ENCODE results near the gene UBAC2.

The UBAC2 gene

DNA sequence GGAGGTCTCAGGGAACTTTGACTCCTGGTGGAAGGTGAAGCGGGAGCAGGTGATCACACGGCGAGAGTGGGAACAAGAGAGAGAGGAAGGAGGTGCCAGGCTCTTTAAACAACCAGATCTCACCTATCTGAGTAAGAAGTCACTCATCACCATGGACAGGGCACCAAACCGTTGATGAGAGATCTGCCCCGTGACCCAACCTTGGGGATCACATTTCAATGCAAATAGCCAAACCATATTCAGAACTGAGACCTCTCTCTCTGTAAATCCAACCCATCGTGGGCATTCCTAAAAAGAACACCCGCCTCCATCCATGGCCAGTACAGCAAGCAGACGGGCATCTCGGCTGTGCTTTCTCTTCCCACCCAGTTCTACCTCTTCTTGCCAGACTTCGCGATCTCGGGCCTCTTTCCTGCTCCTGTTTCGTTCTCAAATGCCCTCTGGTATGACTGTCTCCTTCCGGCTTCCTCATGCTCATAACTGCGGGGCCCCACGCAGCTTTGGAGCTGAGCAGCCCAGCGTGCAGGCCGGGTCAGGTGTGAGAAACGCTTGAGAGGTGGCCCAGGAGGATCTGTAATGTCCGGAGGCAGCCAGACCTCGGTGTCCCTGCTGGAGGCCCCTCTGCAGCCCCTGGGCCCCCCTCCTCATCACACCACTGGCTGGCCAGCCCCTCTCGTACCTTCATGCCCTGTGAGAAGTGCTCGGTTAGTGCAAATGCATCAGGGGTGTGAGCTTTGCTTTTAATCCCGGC, 203.5 kb downstream of the UBAC2 start:
- DNase-seq = peak; percentile 63

DNA sequence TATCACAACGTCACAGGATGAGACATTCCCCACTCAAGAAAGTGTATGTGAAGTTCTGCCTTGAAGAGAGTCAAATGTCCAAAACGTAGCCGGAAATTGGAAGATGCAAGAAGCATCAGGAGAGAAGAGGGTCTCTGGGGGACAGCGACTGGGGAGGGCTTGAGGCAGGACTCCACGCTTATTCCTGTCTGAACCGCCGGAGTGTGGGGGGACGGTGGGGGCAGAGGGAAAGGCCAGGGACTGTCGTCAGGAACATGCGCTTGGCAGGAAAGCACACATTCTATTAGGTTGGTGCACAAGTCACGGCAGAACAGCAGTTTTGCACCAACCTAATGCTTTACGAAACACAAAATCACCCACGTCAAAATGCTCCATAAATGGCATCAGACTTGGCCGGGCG, 205.3 kb downstream of the UBAC2 start:
- DNase-seq = peak; percentile 33

DNA sequence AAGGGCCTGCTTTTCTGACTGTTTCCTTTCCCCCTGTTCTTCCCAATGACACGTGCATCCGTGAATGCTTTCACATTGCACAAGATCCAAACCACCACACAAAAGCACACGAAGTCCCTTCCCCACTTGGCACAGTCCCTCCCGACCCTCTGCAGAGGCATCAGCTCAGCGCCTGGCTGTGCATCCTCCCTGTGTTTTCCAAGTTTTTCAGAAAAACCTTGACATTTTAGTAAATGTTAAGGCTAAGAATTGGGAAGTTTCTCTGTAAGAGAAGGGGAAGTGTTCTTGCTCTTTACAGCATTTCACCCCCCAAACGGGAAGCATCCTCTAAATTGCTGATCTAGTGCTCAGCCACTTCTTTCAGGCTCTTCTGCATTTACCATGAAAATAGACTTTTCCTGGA, 206.1 kb downstream of the UBAC2 start:
- peak; percentile 21 for DNase-seq

DNA sequence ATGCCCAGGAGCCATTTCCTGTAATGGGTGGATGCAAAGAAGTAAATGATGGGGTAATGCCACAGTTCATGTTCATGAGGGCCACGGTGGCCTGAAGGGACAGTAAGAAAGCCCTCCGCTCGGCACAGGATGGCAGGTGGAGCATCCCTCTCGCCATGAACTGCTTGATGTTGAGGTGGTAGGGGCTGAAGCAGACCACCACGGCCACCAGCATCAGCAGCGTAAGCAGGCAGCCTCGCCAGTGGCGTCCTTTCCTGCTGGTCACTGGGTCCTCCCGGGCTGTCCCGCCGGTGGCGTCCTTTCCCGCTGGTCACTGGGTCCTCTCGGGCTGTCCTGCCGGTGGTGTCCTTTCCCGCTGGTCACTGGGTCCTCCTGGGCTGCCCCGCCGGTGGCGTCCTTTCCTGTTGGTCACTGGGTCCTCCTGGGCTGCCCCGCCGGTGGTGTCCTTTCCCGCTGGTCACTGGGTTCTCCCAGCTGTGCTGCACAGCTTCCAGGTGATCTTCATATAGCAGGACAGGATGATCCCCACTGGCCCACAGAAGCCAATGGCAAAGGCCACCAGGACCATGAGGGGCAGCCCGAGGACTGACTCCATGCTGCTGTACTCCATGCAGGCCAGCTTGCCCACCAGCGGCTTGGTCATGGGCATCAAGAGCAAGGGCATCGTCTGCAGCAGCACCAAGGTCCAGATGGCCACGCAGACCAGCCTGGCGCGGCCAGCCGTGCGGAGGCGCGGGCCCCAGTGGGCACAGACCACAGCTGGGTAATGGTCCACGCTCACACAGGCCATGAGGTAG, 207.4 kb downstream of the UBAC2 start:
- peak; percentile 38 for DNase-seq

DNA sequence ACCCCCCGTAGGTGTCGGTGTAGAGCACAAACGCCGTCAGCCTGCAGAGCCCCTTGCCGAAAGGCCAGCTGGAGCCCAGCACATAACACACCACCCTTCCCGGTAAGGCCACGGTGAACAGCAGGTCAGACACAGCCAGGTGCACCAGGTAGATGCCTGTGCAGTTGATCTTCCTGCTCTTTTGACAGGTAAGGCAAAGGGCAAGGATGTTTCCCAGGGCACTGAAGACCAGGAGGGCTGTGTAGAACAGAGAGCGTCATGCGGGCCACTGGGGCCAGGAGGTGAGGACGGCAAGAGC, 208.0 kb downstream of the UBAC2 start:
- DNase-seq = peak; percentile 56

DNA sequence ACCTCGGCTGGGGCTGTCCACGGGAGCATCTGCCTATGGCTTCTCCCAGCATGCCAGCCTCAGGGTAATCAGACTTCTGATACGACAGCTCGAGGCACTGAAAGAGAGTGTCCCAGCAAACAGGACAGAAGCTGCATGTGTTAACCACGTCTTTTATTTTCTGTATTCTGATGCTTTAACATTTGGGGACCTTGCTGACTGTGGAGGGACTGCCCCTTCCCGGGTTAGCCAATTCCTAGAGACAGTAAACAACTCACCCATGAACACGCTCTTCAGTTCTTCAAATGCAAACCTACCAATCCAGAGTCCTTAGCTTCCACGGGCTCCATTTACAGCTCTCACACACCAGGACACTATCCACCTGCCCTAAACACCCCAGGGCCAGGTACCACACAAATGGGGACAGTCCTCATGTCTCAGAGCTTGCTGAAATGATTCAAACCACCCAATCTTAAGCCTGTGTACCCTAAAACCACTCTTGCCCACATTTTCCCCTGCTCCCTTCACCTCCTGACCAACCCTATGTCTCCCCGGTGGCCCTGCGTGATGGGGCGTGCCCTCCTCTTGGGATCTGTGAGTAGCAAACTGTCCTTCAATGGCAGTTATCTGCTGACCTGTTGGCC, 208.9 kb downstream of the UBAC2 start:
- DNase-seq = peak; percentile 17

DNA sequence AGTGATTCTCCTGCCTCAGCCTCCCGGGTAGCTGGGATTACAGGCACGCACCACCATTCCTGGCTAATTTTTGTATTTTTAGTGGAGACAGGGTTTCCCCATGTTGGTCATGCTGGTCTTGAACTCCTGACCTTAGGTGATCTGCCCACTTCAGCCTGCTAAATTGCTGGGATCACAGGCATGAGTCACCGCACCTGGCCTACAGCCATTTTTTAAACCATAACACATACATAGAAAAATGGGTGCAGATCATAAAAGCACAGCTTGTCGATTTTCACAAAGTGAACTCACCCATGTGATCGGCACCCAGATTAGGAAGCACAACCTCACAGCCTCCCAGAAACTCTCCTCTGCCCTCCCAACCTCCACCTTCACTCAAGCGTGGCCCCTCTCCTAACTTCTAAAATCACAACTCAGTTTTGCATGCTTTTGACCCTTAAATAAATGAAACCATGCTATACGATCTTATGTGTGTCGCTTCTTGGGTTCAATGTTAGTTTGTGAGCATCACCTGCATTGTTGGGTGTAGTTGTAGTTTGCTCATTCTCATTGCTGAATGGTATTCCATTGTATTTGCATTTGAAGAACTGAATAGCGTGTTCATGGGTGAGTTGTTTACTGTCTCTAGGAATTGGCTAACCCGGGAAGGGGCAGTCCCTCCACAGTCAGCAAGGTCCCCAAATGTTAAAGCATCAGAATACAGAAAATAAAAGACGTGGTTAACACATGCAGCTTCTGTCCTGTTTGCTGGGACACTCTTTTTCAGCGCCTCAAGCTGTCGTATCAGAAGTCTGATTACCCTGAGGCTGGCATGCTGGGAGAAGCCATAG, 210.2 kb downstream of the UBAC2 start:
- DNase-seq = peak; percentile 14

DNA sequence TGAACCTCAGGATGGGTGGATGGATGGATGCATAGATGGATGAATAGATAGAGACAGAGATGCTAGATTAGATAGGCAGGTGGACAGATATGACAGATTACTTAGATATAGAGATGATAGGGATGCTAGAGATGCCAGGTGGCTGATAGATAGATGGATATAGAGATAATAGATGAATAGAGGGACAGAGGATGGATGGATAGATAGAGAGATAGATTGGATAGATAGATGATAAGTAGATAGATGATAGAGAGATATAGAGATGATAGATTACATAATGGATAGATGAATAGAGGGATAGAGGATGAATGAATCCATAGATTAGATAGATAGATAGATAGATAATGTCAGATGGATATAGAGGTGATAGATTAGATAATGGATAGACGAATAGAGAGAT, 212.2 kb downstream of the UBAC2 start:
- DNase-seq = no peak

DNA sequence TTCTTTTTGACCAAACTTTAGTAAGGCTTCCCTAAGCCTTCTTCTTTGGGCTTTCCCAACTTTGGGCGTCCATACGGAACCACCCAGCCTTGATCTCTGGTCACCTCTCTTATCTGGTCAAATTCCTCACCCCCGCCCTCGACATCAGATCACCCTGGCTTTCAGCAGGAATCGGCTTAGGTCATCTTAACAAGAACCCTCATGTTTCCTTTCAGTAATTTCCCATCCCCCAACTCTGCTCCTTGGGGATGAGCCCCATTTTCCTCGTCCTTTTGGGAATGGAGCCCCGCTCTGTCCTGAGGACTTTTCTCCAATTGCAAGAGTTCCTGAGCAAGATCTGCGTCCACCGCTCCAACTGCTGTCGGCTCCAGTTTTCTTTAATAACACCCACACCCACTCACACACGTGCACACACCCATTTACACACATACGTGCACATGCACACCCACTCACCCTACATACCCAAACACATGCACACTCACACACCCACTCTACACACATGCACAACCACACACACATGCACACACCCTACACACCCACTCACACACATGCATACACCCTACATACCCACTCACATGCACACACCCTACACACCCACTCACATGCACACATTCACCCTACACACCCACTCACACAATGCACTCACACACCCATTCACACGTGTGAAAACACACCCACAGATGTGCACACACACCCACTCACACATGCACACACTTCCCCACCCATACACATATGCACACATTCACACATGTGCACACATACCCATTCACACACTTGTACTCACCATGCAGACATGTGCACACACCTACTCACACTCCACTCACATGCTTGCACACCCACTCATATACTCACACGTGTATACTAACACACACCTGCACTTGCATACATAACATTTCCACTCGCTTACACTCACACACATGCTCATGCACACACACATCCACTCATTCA, 213.7 kb downstream of the UBAC2 start:
- peak; percentile 44 for DNase-seq

DNA sequence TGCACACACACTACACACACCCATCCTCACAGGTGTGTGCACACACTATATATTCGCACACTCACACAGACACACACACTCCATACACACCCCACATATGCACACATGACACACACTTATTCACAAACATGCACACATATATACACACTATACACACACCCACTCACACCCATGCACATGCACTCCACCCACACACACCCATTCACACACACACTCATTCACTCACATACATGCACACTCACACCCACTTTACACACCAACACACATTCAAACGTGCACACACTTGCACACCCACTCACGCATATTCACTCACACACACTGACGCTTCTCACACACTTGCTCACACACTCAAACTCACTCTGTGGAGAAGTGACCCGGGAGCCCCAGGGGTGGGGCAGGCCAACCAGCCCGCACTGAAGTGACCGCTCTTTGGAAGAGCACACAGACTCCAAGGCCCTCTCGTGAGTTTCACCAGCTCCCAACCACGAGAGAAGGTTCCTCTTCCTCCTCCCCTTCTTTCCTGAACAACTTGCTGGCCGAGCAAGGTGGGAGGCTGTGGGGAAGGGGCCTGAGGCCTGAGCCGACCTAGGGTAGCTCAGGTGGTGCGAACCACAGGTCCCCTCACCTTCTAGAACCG, 214.5 kb downstream of the UBAC2 start:
- peak; percentile 50 for DNase-seq

DNA sequence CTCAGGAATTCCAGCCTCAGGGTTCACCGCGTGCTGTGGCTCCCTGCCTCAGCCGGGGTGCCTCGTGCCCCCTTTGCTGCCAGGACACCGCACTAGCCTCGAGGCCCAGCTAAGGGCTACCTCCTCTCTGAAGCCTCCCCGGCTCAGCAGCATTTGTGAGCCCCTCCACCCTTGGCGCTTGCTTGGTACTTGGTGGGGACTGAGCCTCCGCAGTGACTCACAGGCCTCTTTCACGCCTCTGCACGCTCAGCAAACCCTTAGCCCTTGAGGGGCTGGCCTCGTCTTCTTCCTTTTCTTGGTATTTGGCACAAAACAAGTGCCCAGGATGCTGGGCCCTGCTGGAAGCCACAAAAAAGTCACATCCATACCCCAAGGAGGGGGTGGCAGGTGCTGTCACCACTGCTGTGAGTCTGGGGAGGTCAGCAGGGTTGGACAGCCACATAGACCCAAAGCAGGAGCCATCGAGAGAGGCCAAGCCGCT, 215.2 kb downstream of the UBAC2 start:
- DNase-seq = peak; percentile 61

DNA sequence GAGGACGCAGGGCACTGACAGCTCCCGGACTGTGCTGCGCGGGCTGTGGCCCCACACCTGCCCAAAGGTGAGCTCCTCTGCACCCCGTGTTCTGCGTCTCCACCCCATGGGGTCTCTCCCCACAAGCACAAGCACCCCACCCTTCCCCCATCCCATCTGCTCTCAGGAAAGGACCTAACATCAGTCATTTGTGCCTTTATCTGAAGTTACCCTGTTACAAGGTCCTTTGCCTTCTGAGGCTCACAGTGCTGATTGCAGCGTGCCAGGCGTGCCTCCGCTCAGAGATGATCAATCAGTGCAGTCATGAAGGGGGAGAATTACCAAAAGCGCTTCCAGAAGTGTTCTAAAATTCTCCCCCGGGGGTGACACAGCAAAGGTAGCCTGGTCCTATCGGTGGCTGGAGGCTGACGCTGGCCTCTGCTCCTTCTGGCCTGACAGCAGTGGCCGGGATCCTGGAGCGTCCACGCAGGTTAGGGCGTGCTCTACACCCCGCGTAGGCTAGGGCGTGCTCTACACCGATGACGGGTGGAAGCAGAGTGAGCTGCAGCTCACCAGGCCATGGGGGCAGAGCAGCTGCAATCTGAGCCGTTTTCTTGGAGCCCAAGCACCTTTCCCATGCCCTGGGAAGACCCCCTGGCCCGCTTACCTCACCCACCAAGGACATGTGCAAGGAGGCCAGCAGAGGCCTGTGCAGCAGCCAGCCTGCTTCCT, 215.9 kb downstream of the UBAC2 start:
- DNase-seq = peak; percentile 50

DNA sequence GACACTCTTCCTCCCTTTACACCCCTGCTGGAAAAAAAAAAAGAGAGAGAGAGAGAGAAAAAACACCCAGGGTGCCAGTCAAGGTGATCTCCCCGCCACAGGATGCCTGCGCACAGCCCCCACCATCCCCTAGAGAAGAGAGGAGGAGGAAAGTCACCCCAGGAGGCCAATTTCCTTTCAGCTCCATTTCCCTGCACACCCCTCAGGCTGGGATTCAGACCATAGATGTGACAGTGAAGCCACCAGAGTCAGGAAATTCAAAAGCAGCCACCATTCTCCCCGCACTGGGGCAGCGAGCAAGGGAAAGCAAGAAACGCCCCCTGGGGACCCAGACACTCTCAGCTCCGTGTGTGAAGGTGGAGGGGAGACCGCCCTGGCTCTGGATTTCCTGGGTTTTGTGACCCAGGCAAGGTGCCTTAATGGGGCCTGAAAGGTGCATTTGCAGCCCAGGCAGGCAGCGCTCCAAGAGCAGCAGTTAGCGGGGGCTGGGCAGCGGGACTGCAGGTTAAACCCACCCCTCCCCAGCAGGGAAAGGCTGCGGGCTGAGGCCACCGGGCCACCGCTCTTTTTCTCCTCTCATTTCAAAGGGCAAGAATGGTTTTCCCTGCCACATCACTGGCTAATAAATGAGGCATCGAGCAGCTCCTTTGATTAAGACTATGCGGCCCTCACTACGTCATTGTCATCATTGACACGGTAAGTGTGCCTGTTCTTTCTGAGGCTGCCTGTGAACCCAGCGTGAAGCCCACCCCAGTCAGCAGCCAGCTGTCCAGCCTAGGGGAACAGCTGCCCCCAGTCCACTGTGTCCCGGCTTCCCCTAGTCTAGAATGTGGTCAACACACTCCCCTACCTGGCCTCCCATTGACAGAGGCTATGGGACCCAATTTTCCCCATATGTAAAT, 216.8 kb downstream of the UBAC2 start:
- peak; percentile 58 for DNase-seq

DNA sequence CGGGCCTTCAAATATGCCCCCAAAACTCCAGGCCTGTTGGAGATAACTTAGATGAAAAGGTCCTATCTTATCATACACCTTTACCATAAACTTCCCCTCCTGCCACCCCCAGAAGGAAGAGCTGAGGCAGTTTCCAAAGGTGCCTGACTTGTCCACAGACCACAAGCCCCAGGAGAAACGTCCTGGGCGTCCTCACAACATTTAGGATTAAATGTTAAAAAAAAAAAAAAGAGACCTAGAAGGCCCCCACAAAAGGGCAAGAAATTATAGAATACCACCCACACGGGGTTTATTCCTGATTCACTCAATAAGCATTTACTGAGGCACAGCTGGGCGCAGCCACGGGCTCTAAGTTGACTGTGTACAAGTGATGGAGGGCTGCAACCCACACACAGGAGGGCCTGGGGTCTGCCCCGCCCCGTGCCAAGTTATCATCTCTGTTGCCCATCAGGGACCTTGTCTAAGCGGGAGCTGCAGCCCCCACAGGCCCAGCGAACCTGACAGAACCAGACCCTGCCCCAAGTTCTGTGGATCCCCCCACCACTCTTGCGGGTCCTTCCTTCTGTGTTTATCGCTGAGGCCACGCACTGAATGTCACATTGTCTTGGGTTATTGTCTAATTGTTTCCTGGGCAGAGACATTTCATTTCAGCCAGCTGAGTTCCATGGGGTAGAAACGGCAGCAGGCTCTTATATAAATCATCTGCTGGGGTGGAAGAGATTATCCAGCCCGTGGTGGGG, 217.6 kb downstream of the UBAC2 start:
- DNase-seq = peak; percentile 61

DNA sequence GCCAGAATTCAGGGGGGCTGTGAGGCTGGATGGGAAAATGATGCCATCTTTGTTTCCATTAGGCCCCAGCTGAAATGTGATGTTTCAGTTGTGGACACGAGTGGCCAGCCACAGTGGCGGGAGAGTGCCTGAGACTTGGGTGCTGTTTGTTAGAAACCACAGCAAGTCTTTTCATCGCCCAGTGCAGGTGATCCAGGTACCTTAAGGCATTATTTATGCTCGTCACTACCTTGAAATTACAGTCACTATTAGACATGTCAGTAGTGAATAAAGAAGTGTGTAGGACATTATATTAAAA, 218.1 kb downstream of the UBAC2 start:
- peak; percentile 55 for DNase-seq

DNA sequence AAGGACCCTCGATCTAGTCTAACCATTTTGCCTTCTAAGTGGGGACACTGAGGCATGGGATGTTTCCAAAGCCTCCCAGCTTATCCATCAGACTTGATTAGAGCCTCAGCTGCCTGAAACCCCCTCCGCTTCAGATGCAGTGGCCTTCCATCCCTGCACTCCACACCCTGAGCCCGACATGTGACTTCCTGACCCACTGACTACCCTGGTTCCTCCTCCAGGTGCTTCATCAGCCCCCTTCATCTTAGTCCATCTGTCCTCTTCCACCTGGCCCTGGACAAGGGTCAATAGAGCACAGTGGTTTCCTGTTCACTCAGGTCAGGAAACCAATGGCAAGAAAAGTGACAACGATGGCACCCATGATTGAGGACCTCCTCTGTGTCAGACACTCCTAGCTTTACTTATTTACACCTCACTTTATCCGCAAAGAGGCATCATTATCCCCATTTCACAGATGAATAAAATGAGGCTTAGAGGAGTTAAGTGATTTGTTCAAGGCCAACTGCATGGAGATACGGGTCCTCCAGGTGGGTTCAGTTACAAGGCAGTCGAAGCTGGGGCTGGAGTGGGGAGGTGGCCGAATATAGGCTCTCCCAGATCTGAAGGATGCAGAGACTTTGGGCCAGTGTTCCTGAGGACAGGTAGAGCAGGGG, 219.1 kb downstream of the UBAC2 start:
- peak; percentile 61 for DNase-seq

DNA sequence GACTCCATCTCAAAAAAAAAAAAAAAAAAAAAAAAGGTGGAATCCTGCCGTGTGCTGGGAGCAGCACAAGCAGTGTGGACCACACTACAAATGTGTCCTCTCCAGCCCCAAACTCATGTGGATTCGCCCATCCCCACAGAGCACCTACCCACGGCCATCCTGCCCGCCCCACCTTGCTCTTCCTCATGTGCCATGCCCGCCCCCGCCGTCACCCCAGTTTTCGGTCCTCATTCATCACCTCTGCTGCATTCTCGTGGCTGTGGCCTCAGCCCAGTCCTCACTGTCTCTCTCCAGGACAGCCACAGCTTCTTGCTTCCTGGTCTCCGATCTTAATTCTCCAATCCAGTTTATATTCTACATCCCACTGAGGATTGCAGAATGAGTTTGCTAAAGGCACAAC, 220.6 kb downstream of the UBAC2 start:
- DNase-seq = no peak
